ENCODE measurements around the gene ZBTB11. TPM values are rescaled to one million over a fixed set of nuclear protein-coding genes. Genes with fewer than 3 reads are reported as not detected.
A peak's percentile ranks its signal among the peaks of the same experiment; 100 is the strongest.
"Not testable (repeated sequence)": the region's sequence is repeated elsewhere in the genome, so short reads cannot be mapped to it uniquely, and the experiment has no call there.

Gene ZBTB11
- total RNA-seq, 1 experiment from 2014 or later, result 14.8 TPM

DNA sequence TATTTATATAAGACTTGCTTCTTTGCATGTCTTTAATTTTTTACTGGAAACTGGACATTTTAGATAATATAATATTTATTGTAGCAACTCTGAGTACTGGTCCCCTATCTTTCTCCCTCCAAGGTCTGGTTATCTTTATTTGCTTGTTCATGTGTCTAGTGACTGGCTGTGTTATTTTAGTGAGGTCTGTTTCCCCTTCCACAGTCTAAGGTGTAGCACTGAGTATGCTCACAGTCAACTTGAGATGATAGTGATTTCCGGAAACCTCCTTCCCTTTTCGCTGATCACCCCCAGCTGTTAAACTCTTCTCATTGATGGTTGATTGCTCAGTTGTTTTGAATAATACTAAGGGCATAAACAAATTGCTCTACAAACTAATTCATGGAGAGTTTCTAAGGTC, 65.9 kb downstream of the ZBTB11 start:
- no peak overlapping the region for H3K27ac ChIP-seq (ENCODE audit: insufficient read length, low read depth, low read length)
- Mint-ChIP-seq H3K27ac (no peak overlapping the region), H3K9me3 (no peaks in the 10 kb centered on the region), H3K4me1 (peaks cover 3 to 7% of the 10 kb centered on the region in 2 experiments), H3K27me3 (ENCODE audit: low read depth) (no peaks in the 10 kb centered on the region), H3K36me3 (ENCODE audit: insufficient read depth in 1 of 3, low read depth in 3 of 3) (no peaks in the 10 kb centered on the region; a peak in 1 of 7 replicates), H3K4me3 (no peak overlapping the region)
- H4K91ac ChIP-seq (ENCODE audit: insufficient read length, low read depth, low read length), result no peak overlapping the region
- no peak overlapping the region for H2BK20ac ChIP-seq (ENCODE audit: low read depth, low read length, poor library complexity, severe bottlenecking)
- no peaks in the 10 kb centered on the region for H3K79me2 ChIP-seq (ENCODE audit: insufficient read depth, low read length)
- no peak overlapping the region for H2BK120ac ChIP-seq (ENCODE audit: low read depth, low read length, poor library complexity, severe bottlenecking)
- H4K8ac ChIP-seq (replicated peaks; ENCODE audit: insufficient read length, low read depth, low read length), result no peak overlapping the region
- H2BK5ac ChIP-seq (ENCODE audit: insufficient read length, low read length), result no peak overlapping the region
- no peaks in the 10 kb centered on the region for H3K9me3 ChIP-seq (ENCODE audit: control insufficient read depth, low read depth, low read length)
- no peak overlapping the region for H2AK5ac ChIP-seq (ENCODE audit: insufficient read length, low read length)
- no peak overlapping the region for H3T11ph ChIP-seq (ENCODE audit: low read length)
- H3K23ac ChIP-seq (ENCODE audit: insufficient read length, low read depth, low read length), result no peak overlapping the region
- H3K18ac ChIP-seq (ENCODE audit: insufficient read length, low read depth, low read length), result no peak overlapping the region
- TF ChIP-seq, protein P1, sequence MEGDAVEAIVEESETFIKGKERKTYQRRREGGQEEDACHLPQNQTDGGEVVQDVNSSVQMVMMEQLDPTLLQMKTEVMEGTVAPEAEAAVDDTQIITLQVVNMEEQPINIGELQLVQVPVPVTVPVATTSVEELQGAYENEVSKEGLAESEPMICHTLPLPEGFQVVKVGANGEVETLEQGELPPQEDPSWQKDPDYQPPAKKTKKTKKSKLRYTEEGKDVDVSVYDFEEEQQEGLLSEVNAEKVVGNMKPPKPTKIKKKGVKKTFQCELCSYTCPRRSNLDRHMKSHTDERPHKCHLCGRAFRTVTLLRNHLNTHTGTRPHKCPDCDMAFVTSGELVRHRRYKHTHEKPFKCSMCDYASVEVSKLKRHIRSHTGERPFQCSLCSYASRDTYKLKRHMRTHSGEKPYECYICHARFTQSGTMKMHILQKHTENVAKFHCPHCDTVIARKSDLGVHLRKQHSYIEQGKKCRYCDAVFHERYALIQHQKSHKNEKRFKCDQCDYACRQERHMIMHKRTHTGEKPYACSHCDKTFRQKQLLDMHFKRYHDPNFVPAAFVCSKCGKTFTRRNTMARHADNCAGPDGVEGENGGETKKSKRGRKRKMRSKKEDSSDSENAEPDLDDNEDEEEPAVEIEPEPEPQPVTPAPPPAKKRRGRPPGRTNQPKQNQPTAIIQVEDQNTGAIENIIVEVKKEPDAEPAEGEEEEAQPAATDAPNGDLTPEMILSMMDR (conservative IDR thresholded peaks at IDR 0.05), result no peak
- H2BK15ac ChIP-seq (ENCODE audit: low read depth, low read length), result no peak overlapping the region
- no peak overlapping the region for H2BK12ac ChIP-seq (ENCODE audit: insufficient read length, low read depth, low read length)
- no peak for DNase-seq
- no peak overlapping the region for H3K9ac ChIP-seq (ENCODE audit: extremely low read depth, insufficient read length, low read length)
- no CpG with 5 or more reads among the region's 2 CpGs for WGBS (ENCODE audit: extremely low coverage, insufficient read length, low lambda C conversion rate)
- no peaks in the 10 kb centered on the region for H3K23me2 ChIP-seq (ENCODE audit: insufficient read length, low read depth, low read length, poor library complexity, severe bottlenecking)
- H3K27me3 ChIP-seq (ENCODE audit: insufficient read depth, low read length), result no peaks in the 10 kb centered on the region
- H3K4ac ChIP-seq (ENCODE audit: low read depth, low read length), result no peak overlapping the region
- H3K79me1 ChIP-seq (ENCODE audit: insufficient read depth, low read depth, low read length, poor library complexity, severe bottlenecking), result no peaks in the 10 kb centered on the region
- H4K5ac ChIP-seq (ENCODE audit: insufficient read length, low read depth, low read length), result no peak overlapping the region
- no peaks in the 10 kb centered on the region for H4K20me1 ChIP-seq (ENCODE audit: control insufficient read depth, insufficient read depth, insufficient read length)
- no peak overlapping the region for H3K4me2 ChIP-seq (ENCODE audit: insufficient read depth, insufficient read length, low read length)
- H3K14ac ChIP-seq (ENCODE audit: insufficient read depth, low read length), result no peak overlapping the region
- H3K56ac ChIP-seq (ENCODE audit: insufficient read length, low read depth, low read length), result no peak overlapping the region
- H2AFZ ChIP-seq (ENCODE audit: low read length), result no peak overlapping the region
- no peaks in the 10 kb centered on the region for H3K4me1 ChIP-seq (ENCODE audit: insufficient read depth, low read length)

DNA sequence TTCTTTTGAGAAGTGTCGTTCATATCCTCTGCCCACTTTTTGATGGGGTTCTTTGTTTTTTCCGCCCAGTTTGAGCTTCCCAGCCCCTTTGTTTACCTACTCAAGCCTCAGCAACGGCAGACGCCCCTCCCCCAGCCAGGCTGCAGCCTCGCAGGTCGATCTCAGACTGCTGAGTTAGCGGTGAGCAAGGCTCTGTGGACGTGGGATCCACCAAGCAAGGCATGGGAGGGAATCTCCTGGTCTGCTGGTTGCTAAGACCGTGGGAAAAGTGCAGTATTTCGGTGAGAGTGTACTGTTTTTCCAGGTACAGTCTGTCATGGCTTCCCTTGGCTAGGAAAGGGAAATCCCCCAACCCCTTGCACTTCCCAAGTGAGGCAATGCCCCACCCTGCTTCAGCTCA, 71.5 kb downstream of the ZBTB11 start:
- not testable (repeated sequence) for H3K23me2 ChIP-seq (ENCODE audit: insufficient read length, low read depth, low read length, poor library complexity, severe bottlenecking); H4K91ac ChIP-seq (ENCODE audit: insufficient read length, low read depth, low read length); H2BK15ac ChIP-seq (ENCODE audit: low read depth, low read length); H3K4me1 ChIP-seq (ENCODE audit: insufficient read depth, low read length); H2BK20ac ChIP-seq (ENCODE audit: low read depth, low read length, poor library complexity, severe bottlenecking); H3K23ac ChIP-seq (ENCODE audit: insufficient read length, low read depth, low read length); H2AFZ ChIP-seq (ENCODE audit: low read length); H3K9me3 ChIP-seq (ENCODE audit: control insufficient read depth, low read depth, low read length); H2BK120ac ChIP-seq (ENCODE audit: low read depth, low read length, poor library complexity, severe bottlenecking); H2BK12ac ChIP-seq (ENCODE audit: insufficient read length, low read depth, low read length); H3K27me3 Mint-ChIP-seq (ENCODE audit: low read depth); H4K8ac ChIP-seq (replicated peaks; ENCODE audit: insufficient read length, low read depth, low read length); H3K27me3 ChIP-seq (ENCODE audit: insufficient read depth, low read length); H4K20me1 ChIP-seq (ENCODE audit: control insufficient read depth, insufficient read depth, insufficient read length); H3K79me2 ChIP-seq (ENCODE audit: insufficient read depth, low read length); H3K4me2 ChIP-seq (ENCODE audit: insufficient read depth, insufficient read length, low read length); H3K79me1 ChIP-seq (ENCODE audit: insufficient read depth, low read depth, low read length, poor library complexity, severe bottlenecking); H3T11ph ChIP-seq (ENCODE audit: low read length); H3K36me3 Mint-ChIP-seq (ENCODE audit: insufficient read depth in 1 of 3, low read depth in 3 of 3); H3K27ac ChIP-seq (ENCODE audit: insufficient read length, low read depth, low read length); H3K9ac ChIP-seq (ENCODE audit: extremely low read depth, insufficient read length, low read length); DNase-seq; H2AK5ac ChIP-seq (ENCODE audit: insufficient read length, low read length); H2BK5ac ChIP-seq (ENCODE audit: insufficient read length, low read length); H3K4ac ChIP-seq (ENCODE audit: low read depth, low read length); H3K56ac ChIP-seq (ENCODE audit: insufficient read length, low read depth, low read length); H3K9me3 Mint-ChIP-seq
- Mint-ChIP-seq H3K4me3 (peak overlapping the region in 1 of 2 experiments; percentile 24; a peak in 1 of 5 replicates), H3K27ac (peak overlapping the region; percentile 68 to 92 (median 72); a peak in 6 of 7 replicates), H3K4me1 (peaks cover 4 to 13% of the 10 kb centered on the region in 2 experiments)
- WGBS (ENCODE audit: extremely low coverage, insufficient read length, low lambda C conversion rate), result no CpG with 5 or more reads among the region's 10 CpGs
- peak overlapping the region; percentile 49; the same call in 1 of the 2 replicates for H3K14ac ChIP-seq (ENCODE audit: insufficient read depth, low read length)
- H3K18ac ChIP-seq (ENCODE audit: insufficient read length, low read depth, low read length), result peak overlapping the region; percentile 52
- peak overlapping the region; percentile 85 for H4K5ac ChIP-seq (ENCODE audit: insufficient read length, low read depth, low read length)

Measured in H9 (cell line).